HG03039 (cell line): ENCODE results near the gene GMEB2.
A peak's percentile ranks its signal among the peaks of the same experiment; 100 is the strongest.
"Not testable (repeated sequence)": the region's sequence is repeated elsewhere in the genome, so short reads cannot be mapped to it uniquely, and the experiment has no call there.

Experiments
- ATAC-seq: cut with Tn5 transposase; IDR thresholded peaks from one replicate; pipeline ENCODE4 v1.9.1; 2021; ENCODE audit warnings: mild to moderate bottlenecking, moderate library complexity; ENCODE audit not compliant: unreplicated experiment

GMEB2 gene

GRCh38 chr20:63574156-63574828 is 52.6 kb downstream of the GMEB2 start, which contains the start of gene HELZ2:
Gene HELZ2 (minus strand): TSS chr20:63574239. CDS start chr20:63572385, 1,854 bp downstream.
- no peak for ATAC-seq

DNA sequence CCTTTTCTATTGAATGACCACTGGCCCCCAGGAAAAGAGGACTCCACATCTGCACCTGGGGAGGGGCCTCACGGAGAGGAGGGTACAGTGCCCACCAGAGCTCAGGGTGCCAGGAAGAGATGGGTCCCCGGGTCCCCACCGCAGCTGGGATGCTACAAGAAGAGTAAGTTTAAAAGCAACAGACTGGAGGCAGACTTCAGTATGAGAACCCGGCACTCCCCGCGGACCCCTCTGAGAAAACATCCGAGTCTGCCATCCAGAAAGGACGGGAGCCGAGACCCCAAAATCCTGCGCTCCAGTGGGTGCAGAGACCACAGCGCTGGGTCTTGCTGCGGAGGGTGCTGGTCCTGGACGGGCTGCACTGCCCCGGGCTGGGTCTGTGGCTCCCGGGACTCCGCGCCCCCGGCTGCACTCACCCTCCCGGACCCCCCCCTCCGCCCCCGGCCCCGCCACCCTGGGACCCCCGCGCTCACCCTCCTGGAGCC is 53.2 kb downstream of the GMEB2 start:
- ATAC-seq: no peak

DNA sequence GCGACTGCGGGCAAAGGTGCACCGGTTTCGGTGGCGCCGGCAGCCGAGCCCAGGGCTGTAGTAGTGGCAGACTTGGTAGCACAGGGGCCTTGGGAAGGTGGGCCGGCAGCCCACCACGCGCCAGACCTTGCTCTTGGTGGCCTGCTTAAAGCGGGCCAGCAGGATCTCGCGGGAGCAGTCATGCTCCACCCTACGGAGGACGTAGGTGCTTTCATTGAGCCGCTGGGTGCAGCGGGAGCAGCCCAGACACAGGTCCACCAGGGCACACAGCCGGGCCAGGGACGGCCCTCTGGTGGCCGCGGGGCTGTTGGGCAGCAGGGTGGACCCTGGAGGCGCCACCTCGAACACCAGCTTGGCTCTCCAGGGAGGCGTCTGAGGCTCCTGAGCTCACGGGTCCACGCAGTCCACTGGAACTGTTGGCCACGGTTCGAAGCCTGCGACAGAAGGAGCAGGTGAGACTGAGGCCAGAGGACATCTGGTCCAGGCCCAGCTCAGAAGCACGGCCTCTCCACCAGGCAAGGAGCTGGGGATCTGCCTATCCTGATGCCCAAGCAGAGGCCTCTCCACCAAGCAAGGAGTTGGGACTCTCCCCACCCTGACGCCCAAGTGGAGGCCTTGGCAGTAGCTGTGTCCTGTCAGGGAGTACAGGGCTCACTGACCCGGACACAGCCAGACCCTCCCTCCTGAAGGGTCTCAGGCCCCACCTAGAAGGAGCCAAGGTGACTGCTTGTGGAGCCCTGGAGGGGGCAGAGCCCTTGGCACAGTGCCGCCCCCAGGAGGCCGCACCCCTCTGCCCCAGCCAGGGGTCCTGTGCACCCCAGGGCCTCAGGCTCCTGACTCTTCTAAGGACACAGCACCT is 53.9 kb downstream of the GMEB2 start:
- no peak for ATAC-seq

- no peak for ATAC-seq
These were observed 54.7 kb downstream of the GMEB2 start for GRCh38 chr20:63572071-63572787.

- ATAC-seq: not testable (repeated sequence)
These were observed 55.8 kb downstream of the GMEB2 start for GRCh38 chr20:63571087-63571478.

- ATAC-seq: no peak
These were observed 56.4 kb downstream of the GMEB2 start for GRCh38 chr20:63570281-63571086.

DNA sequence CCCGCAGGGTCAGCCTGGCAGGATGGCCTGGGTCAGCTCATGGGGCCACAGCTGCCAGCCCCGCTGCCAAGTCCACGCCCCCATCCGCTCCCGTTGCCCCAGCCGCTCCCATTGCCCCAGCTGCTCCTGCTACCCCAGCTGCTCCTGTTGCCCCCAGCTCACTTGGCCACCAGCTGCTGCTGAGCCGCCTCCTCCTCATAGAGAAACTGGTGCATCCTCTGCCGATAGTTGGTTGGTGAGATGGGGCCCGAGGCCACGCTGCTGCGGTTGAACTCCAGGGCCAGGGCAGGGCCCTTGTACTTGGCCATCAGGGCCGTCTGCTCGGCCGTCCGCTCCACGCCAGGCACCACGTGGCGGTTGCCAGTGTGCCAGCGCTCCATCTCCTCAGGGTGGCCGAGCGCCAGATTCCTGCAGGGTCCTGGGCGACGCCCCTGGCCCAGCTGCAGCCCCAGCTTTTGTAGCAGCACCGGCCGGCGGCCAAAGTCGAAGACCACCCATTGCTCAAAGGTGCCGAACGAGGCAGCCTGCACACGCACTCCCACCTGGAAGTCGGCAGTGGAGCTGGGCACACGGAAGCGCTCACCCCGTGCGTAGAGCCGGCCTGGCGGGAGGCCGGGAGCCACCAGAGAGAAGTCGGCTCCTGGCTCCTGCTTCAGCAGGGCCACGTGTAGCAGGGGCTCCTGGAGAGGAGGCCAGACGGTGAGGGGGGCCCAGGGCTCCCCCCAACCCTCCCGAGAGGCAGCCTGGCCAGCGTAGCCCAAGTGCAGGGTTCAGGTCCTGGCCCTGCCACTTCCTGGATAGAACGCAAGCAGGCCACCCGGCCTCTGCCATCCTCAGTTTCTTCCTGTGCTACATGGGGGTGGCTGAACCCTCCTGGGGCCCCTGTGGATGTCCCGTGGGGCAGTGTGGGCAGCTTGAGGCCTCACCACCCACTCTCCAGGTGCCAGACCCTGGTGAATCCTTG is 57.6 kb downstream of the GMEB2 start:
- ATAC-seq: no peak

DNA sequence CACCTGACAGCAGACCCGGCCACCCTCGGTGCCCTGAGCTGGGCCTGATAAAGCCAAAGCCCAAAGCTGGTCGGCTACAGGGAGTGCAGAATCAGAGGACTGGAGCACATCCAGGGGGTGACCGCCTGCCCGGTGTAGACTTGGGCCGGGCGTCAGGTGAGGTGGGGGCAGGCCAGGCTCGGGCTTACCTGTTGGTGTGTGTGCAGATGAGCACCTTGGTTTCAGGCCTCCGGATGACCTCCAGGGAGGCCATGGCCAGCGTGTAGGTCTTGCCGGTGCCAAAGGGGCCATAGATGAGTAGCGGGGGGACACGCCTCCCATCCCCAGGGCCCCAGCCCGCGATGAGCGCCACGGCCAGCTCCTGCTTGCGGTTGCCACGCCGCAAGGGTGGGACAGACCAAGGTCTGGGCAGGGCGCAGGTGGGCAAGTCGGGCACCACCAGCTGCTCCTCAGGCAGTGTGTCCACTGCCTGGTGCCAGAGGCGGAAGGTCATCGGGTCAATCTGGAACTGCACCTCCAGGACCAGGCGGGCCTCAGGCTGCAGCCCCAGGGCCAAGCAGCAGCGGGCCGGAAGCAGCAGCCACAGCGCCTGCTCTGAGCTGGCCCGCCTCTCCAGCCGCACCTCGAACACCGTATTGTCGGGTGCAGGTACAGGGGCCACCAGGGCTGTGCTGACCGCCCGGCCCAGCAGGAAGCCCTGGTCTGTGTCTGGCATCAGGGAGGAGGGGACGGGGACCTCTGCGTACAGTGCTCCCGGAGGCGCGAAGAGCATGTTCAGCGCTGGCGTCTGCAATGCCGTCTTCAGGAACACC is 58.5 kb downstream of the GMEB2 start:
- ATAC-seq: no peak

DNA sequence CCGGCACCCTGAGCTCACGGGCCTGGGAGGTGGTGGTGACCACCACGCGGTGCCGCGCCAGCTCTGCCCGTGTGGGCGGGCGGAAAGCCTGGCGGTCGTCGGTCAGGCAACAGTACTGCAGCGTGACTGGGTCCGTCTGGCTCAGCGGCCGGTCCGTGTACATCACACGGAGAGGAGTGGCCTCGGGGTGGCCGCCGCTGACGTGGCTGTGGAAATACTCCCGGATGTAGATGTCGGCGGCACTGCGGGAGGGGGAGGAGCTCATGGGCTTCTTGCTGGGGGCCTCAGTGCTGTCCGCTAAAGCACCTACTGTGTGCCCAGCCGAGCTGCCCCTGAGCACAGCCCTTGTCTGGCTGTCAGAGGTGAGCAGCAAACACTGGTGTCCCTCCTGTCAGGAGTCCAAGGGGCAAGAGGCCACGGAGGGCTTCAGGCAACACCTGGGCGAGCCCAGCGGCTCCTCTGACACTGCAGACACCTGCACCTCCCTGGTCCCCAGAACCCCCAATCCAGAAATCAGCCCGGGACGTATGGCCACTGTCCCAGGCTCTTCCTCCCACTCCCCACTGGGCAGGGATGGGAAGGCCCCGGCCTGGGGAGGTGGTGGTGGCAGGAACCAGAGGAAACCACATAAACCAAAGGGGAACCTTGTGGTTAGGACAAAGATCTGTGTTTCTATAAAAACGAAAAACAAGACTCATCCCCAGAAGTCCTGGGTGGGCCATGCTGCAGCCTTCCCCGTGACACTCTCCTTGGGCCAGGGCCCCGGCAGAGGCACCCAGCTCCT is 59.3 kb downstream of the GMEB2 start:
- peak; percentile 50 for ATAC-seq

- no peak for ATAC-seq
These were observed 59.8 kb downstream of the GMEB2 start for GRCh38 chr20:63567136-63567385.

DNA sequence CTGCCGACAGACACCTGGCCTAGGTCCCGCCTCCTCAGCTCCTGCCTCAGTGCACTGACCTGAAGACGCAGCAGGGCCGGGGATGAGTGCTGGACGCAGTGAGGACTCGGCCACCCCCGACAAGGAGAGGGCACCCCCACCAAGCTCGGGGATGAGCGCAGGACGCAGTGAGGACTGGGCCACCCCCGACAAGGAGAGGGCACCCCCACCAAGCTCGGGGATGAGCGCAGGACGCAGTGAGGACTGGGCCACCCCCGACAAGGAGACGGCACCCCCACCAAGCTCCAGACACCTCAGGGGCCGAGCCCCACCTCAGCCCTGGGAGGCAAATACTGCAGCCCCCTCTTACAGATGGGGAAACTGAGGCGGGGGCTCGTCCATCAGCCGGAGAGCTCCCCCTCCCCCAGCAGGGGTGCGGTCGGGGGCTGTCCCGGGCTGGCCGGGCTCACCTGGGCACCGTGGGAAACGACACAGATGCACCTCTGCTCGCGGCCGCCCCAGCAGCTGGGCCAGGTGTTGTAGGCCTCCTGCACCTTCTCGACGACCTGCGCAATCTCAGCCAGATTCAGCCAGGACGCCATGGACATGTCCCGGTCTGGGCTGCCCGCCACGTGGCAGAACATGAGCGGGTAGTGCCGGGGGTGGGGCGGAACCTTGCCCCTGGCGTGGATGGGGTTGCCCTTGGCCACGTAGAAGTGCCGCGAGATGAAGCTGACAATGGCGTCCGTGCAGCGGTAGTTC is 60.3 kb downstream of the GMEB2 start:
- no peak for ATAC-seq

DNA sequence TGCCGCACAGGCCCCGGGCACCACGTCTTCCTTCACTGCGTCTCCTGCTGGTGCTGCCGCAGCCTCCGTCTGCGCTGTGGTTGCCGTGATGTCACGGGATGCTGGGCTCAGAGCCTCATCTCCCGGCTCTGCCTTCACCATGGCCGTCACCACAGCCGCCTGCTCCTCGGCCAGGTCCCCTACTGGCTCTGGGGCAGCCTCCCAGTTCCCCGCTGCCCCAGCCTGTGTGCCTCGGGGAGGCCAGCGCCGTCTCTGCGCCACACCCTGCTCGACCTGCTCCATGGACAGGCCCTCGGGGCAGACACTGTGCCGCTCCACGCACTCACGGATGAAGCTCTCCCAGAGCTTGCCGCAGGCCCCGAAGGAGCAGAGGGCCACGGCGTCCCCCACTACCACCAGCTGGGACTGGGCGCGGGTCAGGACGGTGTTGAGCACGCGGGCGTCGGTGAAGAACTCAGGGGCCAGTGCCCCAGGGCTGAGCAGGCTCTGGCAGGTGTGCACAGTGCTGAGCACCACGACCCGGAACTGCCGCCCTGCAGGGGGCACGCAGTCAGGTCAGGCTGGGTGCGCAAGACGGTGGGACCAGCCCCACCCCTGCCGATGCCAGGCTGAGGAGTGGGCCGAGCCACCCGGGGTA is 61.1 kb downstream of the GMEB2 start:
- no peak for ATAC-seq

DNA sequence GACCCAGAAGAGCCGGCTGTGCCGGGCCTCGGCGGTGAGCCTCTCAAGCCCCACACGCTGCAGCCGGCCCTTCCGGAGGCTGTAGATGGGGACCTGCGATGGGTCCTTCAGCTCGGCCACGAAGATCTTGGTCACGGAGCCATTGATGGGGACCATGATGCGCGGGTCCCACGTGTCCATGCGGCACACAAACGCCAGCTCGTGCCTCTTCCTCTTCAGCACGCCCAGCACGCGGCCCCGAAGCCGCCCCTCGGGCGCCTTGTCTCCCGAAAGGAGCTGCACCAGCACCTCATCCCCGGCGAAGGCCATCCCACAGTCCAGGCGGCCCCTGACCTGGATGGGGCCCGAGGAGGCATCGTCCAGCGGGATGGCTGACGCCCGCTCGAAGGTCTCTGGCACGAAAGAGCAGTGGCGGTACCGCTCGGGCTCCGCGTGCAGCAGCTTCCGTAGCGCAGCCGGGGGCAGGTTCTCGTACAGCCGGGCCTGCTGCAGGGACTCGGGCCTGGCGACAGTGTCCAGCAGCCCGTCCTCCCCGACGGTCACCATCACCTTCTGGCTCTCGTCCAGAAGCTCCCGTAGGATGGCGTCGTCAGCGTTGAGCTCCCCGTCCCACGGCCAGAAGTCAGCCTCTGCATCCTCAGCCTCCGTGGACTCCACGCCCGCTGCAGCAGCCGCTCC is 61.7 kb downstream of the GMEB2 start:
- ATAC-seq: no peak

- ATAC-seq: no peak
These were observed 62.7 kb downstream of the GMEB2 start for GRCh38 chr20:63564036-63564810.

DNA sequence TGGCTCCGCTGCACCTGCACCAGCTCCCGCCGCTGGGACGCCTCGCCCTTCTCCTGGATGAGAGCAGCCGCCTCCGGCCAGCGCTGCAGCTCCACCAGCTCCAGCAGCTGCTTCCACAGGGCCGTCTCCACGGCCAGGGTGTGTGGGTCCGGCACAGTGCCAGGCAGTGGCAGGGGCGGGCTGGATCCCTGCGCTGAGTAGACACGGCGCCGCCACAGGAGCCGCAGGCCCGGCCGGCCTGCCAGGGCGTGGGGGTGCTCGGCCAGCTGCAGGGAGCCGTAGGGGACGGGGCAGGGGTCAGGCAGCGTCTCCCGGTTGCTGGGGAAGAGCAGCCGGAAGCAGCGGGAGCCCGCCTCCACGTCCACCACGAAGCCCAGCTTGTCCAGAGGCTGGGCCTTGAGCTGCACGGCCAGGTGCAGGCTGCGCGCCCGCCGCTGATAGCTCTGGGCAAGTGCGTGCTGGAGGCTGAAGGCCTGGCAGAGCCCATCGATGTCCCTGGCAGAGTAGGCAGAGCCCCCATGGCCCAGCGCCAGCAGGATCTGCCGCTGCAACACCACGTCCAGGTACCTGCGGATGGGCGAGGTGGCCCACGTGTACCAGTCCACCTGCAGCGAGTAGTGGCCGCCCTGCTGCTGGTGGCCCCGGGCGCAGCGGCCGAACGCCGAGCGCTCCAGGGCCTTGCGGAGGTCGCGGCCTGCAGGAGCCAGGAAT is 63.5 kb downstream of the GMEB2 start:
- ATAC-seq: no peak
